SH-SY5Y (cell line): ENCODE data around the gene QRFP.

Experiments used
- GATA2 ChIP-seq: IDR thresholded peaks from 2 replicates; pipeline ENCODE4 v1.6.1; 2011; ENCODE audit warnings: mild to moderate bottlenecking, low read depth, low read length
- GATA3 ChIP-seq: IDR thresholded peaks from 2 replicates; pipeline ENCODE4 v1.6.1; 2011; ENCODE audit warnings: low read depth, mild to moderate bottlenecking, low read length, moderate library complexity

QRFP gene

DNA sequence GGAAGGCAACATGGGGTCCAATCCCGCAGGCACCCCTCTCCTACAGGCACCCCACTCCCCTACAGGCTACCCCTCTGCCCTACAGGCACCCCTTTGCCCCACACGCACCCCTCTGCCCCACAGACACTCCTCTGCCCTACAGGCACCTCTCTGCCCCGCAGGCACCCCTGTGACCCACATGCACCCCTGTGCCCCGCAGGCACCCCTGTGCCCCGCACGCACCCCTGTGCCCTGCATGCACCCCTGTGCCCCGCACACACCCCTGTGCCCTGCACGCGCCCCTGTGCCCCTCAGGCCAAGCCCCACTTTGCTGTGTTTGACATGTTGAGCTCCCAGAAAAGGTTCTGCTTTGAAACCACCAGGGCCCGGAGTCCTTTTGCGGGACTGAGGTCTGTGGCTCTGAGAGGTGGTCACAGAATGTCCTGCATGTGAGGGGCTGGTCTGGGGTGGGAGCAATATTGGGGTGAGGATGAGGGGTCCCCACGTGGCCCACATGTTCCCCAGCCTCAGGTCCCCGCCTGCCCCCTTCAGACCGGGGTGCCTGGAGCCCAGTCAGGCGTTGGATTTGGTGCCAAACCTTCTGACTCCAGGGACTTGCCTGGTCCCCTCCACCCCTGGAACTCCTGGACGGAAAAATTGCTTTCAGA lies 616 bp upstream of the QRFP start:
- TF ChIP-seq GATA2 (no peak), GATA3 (no peak)

DNA sequence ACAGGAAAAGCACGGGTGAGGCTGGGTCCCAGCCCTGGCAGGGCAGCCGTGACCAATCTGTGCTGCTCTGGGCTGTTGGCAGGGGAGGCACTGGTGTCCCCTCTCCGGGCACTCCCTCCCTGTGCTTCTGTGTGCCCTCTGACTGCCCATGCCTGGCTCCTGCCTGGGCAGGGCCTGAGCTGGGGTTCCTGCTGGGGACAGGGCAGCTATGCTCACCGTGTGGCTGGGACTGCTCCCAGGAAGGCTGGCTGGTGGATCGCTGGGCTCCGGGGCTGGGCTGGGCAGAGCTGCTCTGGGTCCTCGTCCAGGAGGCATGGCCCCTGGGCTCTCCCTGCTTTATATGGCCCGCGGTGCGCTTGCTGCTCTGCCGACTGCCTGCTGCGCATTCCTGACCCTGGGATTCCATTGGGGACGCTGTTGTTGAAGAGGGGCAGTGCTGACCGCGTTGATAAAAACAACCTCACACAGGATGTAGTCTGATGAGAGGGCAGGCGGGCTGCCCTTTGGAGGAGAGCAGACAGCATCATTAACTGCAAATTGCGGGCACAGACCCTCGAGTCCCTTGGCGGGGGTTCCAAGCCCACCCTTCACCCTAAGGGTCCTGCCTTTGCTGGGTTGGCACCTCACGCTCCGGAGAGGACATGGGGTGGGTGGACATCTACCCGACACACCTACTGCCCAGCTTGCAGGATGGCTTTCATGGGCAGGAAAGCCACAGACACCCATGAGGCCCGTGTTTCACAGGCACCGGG lies 955 bp downstream of the QRFP start:
- TF ChIP-seq GATA3 (no peak), GATA2 (no peak)

DNA sequence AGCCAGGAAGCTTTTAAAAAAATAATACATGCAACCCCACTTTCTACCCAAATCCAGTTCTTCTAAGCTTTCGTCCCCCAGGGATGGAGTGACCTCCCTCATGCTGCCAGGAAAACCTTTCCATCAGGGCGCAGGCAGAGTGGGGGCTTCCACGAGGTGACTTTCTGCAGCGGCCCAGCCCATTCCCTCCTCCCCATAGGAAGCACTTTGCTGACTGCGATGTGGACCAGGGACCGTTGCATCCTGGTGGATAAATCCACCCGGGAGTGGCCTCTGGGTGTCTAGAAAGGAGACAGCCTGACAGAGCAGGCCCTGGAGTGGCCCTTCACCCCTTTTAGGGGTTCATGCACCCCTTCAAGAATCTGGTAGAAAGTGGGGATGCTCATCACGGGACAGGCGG lies 1.6 kb downstream of the QRFP start:
- no peak for TF ChIP-seq GATA2
- TF ChIP-seq GATA3, result no peak

DNA sequence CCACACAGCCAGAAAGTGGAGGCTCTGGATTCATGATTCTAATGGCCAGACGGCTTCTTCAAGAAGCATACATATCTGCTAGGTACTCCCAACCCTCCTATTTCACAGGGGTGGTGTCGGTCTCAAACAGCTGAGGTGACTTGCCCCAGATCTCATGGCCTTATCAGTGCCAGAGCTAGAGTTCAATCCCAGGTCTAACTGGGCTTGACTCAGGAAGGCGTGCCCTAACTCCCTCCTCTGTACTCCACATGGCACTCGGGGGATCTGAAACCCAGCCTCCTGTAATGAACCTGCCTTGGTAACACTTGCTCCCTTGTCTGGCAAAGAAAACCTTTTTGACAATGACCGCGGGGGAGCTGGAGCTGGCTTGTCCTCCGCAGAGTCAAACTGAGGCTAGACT lies 2.1 kb downstream of the QRFP start:
- no peak for TF ChIP-seq GATA3
- TF ChIP-seq GATA2, result no peak

DNA sequence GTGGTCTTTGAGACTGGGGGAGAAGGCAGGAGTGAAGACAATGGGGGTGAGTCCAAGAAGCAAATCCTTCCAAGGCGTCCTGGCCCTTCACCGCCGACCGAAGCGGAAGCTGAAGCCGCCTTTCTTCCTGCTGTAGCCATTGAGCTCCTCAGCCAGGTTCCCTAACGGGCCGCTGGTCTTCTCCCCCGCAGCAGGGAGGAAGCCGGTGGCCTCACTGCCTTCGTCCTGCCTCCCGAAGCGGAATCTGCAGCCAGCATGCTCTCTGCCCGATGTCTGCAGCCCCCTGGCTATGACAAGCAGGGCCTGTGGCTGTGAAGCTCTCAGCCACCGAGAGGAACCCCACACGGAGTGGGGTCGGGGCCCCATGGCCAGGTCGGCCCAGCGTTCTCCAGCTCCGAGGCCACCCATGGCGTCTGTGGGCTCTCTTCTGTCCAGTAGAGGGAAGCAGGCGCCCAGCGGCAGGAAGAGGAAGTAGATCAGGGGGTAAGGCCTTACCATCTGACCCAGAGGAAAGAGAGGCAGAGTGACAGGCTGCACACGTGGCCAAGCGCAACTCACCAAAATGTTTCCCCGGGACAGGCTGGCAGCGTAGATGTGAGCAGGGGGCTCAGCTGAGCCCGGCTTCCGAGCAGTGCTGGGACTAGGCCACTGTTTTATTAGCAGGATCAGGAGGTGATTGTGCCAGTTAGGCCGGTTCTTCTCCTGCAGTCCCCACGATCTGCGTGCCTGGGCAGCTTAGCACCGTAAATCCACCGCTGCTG lies 3.1 kb downstream of the QRFP start:
- no peak for TF ChIP-seq GATA3

DNA sequence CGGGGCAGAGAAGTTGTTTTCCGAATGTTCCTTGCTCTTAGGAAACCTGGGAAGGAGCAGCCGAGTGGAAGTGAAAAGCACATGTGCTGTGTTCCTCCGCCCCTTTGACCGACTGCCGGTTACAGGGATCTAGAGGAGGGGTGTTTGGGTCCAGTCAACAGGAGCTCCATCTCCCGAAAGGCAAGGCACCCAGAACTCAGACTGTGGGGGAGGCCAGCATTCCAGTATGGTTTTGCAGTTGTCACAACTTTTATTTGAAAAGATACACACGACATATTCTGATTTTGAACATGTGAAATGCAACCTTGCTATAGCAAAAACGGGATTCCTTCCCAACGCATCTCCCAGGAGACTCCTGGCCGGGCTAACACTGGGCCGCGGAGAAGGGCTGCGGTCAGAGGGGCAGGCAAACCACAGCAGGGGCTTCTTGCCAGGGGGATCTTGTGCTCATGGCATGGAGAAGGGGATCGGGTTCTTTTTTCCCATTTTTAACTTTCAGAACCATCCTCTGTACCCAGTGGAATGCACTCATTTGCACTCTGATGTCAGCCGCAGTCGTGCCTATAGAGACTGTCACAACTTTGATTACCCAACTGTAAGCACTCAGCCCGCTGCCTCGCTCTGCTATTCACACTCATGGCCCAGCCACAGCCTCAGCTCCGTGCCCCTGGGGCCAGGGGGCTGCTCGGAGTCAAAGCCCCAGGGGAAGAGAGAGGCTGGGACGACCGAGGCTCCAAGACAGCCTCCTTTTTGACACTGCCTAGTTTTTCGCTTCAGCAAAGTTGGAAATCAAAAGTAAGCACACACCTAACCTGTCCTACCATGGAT lies 3.9 kb downstream of the QRFP start:
- TF ChIP-seq GATA2 (no peak), GATA3 (no peak)

DNA sequence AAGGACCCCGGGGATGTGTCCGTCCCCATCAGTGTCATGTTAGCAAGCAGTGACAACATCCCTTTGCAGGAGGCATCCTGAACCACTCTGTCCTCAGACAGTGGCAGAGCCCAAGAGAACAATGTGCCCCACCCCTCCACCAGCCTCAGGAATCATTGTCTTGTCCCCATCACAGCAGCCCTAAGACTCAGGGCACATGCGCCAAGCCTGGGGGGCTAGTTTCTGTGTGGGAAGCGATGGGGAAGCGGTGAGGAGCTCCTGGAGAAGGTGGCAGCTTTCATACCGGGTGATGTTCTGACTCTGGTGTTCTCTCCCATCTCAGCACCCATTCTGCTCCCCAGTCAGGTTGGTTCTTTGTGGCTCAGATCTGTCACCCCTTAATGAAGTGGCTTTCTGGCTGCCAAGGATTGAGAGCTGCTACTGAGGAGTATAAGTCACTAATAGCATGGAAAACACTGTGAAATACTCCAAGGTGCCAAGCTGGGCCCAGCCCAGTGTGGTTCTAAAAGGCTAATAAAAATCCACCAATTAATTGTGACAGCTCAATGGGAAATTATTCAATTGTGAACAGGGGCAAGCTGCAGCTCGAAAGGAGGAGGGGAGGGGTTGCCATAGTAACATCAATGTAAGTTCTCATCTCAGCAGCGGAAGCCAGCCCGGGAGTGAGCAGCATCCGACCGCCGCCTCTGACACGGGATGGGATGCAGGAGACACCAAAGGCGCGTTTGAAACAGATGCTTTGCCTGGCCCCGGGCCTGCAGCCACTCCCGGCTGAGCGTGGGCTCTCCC lies 4.7 kb downstream of the QRFP start:
- TF ChIP-seq GATA2 (no peak), GATA3 (no peak)

DNA sequence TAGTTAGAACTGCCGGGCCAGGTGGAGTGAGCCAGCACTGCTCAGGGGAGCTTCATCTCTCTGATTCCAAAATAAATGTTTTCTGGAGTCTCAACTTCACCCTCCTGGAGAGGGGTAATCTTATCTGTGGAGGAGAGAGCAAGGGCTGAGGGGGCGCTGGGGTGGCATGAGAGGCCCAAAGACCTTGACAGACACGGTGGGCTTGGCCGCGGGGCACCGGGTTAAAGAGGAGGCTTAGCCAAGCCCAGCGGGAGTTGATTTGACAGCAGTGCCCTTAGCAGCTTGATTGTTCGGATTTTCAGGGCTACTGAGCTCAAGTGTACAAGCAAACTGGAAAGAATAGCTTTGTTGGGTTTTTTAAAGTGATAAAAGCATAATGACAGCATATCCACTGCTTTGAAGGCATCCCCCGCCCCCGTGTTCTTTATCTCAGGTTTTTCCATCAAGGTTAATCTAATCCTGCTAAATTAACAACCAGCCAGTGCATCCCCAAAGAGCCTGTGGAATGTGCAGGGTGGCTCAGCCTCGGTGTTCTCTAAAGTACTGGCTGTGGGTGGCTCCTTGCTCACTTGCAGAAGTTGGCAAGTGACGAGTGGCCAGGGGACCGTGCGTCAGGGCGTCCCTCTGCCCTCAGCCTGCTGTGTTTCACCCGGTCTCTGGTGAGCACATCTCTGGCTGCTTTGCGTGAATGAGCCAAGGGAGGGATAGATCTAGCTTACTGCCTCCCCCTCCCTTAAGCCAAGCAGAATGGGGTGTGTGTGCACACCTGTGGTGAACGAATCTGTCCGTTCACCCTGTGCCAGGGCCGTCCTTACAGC lies 5.5 kb downstream of the QRFP start:
- TF ChIP-seq GATA2 (no peak), GATA3 (no peak)

DNA sequence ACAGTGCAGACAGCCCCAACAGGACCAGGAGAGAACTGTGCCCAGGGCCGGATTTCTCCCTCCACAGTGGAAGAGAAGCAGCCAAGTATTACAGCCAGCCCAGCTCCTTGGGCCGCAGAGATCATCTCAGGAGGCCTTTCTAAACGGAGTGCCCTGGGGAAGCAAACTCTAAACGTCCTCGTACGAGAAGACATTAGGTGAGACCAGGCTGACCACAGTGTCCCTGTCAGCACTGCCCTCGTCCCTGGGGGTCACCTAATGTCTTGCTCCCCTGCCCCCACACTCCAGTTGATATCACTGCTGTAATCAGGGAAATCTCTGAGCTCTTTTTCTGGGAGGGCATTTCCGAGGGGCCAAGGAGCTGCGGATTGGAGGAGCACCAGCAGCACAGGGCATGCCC lies 6.5 kb downstream of the QRFP start:
- TF ChIP-seq GATA3 (no peak), GATA2 (no peak)

DNA sequence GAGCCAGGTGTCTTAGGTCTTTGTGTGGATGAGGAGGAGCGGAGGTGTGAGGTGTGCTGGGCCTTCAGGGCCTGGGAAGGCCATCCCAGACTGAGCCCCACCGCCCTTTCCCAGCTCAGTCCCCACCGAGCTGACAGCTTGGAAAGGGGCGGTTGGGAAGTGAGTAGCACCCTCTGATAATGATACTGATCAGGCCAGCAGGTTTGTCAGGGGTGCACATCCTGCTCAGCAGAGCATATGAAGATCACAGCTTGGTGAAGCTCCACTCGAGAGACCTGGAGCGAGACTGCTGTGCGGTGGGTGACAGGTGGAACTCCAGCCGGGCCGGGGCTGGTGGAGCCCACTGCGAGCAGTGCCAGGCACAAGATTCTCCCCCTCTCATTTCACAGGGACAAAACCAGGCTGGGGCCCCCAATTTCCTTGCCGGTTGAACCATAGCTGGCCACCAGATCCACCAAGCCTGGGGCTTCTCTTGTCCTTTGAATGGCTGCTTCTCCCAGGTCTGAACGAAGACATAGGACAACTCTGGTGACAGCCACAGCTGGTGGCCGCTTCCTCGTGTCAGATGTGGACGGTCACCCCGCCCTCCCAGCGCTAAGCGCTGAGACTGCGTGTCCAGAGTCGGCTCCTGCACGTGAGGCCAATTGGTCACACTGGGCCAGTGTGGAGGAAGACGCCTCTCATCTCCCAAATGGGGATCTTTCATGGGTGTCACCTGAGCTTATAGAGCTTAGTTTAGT lies 8.3 kb downstream of the QRFP start:
- TF ChIP-seq GATA3 (no peak), GATA2 (no peak)

DNA sequence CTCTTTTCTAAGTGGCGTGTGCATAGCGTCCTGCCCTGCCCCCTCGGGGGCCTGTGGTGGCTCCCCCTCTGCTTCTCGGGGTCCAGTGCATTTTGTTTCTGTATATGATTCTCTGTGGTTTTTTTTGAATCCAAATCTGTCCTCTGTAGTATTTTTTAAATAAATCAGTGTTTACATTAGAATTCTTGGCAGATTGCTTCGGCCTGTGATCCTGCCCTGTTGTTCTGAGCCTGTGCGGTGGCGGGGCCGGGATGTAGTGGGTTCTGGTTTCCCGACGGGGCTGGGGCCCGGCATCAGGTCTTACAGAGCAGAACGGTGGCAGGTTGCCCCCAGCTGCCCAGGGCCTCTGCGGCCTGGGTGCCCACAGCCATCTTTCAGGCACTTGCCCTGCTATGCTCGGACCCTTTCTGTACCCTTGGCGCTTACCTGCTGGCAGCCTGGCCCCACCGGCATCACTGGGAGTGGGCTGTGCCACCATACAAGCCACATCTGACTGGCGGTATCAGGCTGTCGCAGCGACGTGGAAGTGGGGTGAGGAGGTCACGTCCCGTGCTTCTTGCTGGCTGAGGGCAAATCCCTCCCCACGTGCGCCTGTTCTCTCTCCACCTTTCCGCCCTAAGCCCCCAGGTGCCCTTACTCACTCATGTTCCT lies 9.0 kb downstream of the QRFP start:
- TF ChIP-seq GATA3 (no peak), GATA2 (no peak)

DNA sequence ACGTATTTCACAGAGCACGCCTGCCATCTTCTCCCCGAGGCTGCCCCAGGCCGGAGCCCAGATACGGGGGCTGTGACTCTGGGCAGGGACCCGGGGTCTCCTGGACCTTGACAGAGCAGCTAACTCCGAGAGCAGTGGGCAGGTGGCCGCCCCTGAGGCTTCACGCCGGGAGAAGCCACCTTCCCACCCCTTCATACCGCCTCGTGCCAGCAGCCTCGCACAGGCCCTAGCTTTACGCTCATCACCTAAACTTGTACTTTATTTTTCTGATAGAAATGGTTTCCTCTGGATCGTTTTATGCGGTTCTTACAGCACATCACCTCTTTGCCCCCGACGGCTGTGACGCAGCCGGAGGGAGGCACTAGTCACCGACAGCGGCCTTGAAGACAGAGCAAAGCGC lies 9.6 kb downstream of the QRFP start:
- TF ChIP-seq GATA3, result no peak
